Esophagus squamous epithelium (tissue), 4 donors: Measurements from ENCODE around the gene INMT.

Experiments used
- CTCF ChIP-seq, 6 experiments: fragments of 450-650 bp in 4 of 6; fragments of 200-600 bp in 2 of 6; sonication (generic) in 2 of 6; IDR thresholded peaks; one replicate each; pipeline ENCODE4 v1.5.1; 2016 to 2019; ENCODE audit warnings: antibody characterized with exemption in 6 of 6, mild to moderate bottlenecking in 4 of 6, moderate library complexity in 4 of 6
- POLR2A ChIP-seq, 4 donors: fragments of 450-650 bp; IDR thresholded peaks; one replicate each; pipeline ENCODE4 v1.6.1; 2017; ENCODE audit warnings: antibody characterized with exemption in 4 of 4, mild to moderate bottlenecking in 4 of 4, moderate library complexity in 3 of 4

DNA sequence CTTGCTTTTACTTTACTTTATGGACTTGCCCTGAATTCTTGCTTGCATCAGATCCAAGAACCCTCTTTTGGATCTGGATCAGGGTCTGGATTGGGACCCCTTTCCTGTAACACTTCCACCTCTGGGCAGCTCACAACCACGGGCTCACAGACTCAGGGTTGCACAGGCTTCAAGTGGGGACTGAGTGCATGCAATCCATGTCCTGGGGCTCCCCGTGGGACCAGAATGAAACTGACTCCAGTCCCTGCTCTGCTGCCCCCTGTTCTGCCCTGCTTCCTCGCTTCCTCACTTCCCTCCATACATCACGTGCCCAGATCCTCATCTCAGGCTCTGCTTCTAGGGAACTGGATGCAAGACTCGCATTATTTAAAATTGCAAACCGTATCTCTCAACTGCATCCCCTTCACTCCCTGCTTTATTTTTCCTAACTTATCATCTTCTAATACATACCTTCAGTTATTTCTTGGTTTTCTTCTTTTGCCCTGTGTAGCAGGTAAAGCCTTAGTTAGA lies 23.3 kb upstream of the INMT start:
- TF ChIP-seq POLR2A (IDR thresholded peaks at IDR 0.05) (no peak), CTCF (IDR thresholded peaks at IDR 0.05) (no peak)
